Fibroblast of villous mesenchyme (primary cell): ENCODE data around the gene VPS37D. TPM values are rescaled to one million over a fixed set of nuclear protein-coding genes. Genes with fewer than 3 reads are reported as not detected.
"Not testable (repeated sequence)": the region's sequence is repeated elsewhere in the genome, so short reads cannot be mapped to it uniquely, and the experiment has no call there.

Experiments
- DNase-seq: peaks from one replicate; pipeline ENCODE4 v3.0.0-alpha.2; 2010; ENCODE audit warnings: low read depth
- H3K4me3 ChIP-seq: 2 replicates; pipeline ENCODE4 v1.5.1; 2011; ENCODE audit warnings: low read depth, mild to moderate bottlenecking, low read length
- CTCF ChIP-seq: IDR thresholded peaks from 2 replicates; pipeline ENCODE4 v1.5.1; 2012; ENCODE audit warnings: low read depth, mild to moderate bottlenecking, low read length; ENCODE audit not compliant: insufficient read depth
- total RNA-seq: library from RNA; depleted of rRNA; stranded (reverse); fragments of >200 nt; gene quantifications from 2 replicates; pipeline ENCODE4 v1.2.3, GENCODE V29; 2012

VPS37D gene
- total RNA-seq, 1 donor, result 3.0 TPM

GRCh38 chr7:73671322-73671661 lies 3.7 kb downstream of the VPS37D start:
- no peak for TF ChIP-seq CTCF

GRCh38 chr7:73671857-73672445 lies 4.3 kb downstream of the VPS37D start:
- no peak for DNase-seq
- no peak overlapping the region for H3K4me3 ChIP-seq
- no peak for TF ChIP-seq CTCF

More at GRCh38 chr7:73671322-73671661, 3.7 kb downstream of the VPS37D start:
- H3K4me3 ChIP-seq, result no peak overlapping the region
- DNase-seq, result no peak

- no peak for DNase-seq
- no peak for TF ChIP-seq CTCF
Measured at GRCh38 chr7:73674468-73675124, 7.0 kb downstream of the VPS37D start.

GRCh38 chr7:73676062-73676461 lies 8.4 kb downstream of the VPS37D start:
- not testable (repeated sequence) for H3K4me3 ChIP-seq, DNase-seq

More at GRCh38 chr7:73674468-73675124, 7.0 kb downstream of the VPS37D start:
- no peak overlapping the region for H3K4me3 ChIP-seq

GRCh38 chr7:73678862-73679261 lies 11.2 kb downstream of the VPS37D start:
- no peak overlapping the region for H3K4me3 ChIP-seq
- no peak for DNase-seq
- TF ChIP-seq CTCF, result no peak

GRCh38 chr7:73679709-73680108 lies 12.1 kb downstream of the VPS37D start:
- TF ChIP-seq CTCF, result no peak
- no peak for DNase-seq
- no peak overlapping the region for H3K4me3 ChIP-seq

DNA sequence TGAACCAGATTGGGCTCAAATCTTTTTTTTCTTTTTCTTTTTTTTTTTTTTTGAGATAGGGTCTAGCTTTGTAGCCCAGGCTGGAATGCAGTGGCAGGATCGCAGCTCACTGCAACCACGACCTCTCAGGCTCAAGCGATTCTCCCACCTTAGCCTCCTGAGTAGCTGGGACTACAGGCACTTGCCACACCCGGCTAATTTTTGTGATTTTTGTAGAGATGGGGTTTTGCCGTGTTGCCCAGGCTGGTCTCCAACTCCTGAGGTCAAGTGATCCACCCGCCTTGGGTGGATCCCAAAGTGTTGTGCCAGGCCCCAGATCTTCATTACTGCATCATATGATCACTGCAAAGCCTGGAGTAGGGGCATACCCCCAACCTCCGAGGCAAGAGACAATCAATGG lies 12.9 kb downstream of the VPS37D start:
- no peak for TF ChIP-seq CTCF
- H3K4me3 ChIP-seq, result no peak overlapping the region
- no peak for DNase-seq
